Activated CD4-positive, alpha-beta T cell treated with anti-CD3 and anti-CD28 coated beads, Interleukin-2, amount 10 ng/mL, durations not matched to agents 7 days and 5 days (primary cell): Measurements from ENCODE around the gene C1orf141. TPM values are rescaled to one million over a fixed set of nuclear protein-coding genes. Genes with fewer than 3 reads are reported as not detected.

Experiments
- CTCF ChIA-PET: fragments of 350-600 bp; sonication (Branson Sonifier 250); formaldehyde crosslinking; loops from one replicate; lab custom pipeline; 2021; ENCODE audit warnings: antibody characterized with exemption; lab: Charles Lee
- POLR2A ChIA-PET: fragments of 350-600 bp; sonication (Branson Sonifier 250); formaldehyde crosslinking; loops from one replicate; lab custom pipeline; 2021; ENCODE audit warnings: antibody characterized with exemption; lab: Charles Lee
- DNase-seq: peaks from one replicate; pipeline ENCODE4 v3.0.0-alpha.2; 2020
- H3K27ac Mint-ChIP-seq: one replicate; pipeline ENCODE4 v1.8.0; 2021; ENCODE audit warnings: mild to moderate bottlenecking, moderate library complexity, mixed read lengths
- H3K27me3 Mint-ChIP-seq: one replicate; pipeline ENCODE4 v1.8.0; 2021; ENCODE audit warnings: mixed read lengths
- H3K36me3 Mint-ChIP-seq: one replicate; pipeline ENCODE4 v1.8.0; 2021; ENCODE audit warnings: low read depth, mixed read lengths
- H3K4me1 Mint-ChIP-seq: one replicate; pipeline ENCODE4 v1.8.0; 2021; ENCODE audit warnings: mixed read lengths
- H3K4me3 Mint-ChIP-seq: one replicate; pipeline ENCODE4 v1.8.0; 2021; ENCODE audit warnings: mild to moderate bottlenecking, moderate library complexity, mixed read lengths
- H3K9me3 Mint-ChIP-seq: one replicate; pipeline ENCODE4 v1.8.0; 2021; ENCODE audit warnings: mixed read lengths
- total RNA-seq, 2 experiments: library from RNA; stranded (reverse); gene quantifications; one replicate each; pipeline ENCODE4 v1.2.3, GENCODE V29; 2021

C1orf141 gene
- not detected for total RNA-seq

DNA sequence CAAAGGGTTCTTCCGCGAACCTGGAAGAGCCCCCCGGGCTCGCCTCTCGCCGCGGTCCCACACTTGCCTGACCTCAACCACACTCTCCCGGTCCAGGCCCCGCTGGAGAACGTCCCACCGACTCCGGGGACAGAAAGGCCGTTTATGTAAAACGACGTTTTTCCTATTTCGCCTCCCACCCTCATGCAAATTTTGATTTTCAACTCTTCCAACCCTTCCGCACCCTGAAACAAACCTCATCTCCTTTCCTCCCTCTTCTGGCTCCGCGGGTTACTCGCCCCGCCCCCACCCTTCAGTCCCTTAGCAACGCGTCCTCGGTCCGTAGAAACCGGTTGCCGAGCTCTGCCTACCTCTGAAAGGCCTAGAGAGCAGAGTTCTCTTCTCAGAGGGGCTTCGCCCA is at the start of gene C1orf141:
C1orf141 (minus strand) TSS at position 276 of the 400 bp plus-strand sequence. CDS start 7,730 bp downstream, outside the sequence.
- Mint-ChIP-seq H3K27ac (peak within 1 kb of the TSS; percentile 4), H3K9me3 (no peaks in the 10 kb centered on the region), H3K27me3 (peaks cover 3% of the 10 kb centered on the region), H3K36me3 (no peaks in the 10 kb centered on the region), H3K4me3 (peak within 1 kb of the TSS; percentile 47), H3K4me1 (peaks cover 12% of the 10 kb centered on the region)
- peak; percentile 28 for DNase-seq
- CTCF ChIA-PET: interaction anchor here (1.0 to 1.5 kb wide), 2 partner anchors 77 to 79 kb away, joined by 4 to 5 read pairs; no protein-coding TSS in a partner anchor
- POLR2A ChIA-PET: no interaction called here

DNA sequence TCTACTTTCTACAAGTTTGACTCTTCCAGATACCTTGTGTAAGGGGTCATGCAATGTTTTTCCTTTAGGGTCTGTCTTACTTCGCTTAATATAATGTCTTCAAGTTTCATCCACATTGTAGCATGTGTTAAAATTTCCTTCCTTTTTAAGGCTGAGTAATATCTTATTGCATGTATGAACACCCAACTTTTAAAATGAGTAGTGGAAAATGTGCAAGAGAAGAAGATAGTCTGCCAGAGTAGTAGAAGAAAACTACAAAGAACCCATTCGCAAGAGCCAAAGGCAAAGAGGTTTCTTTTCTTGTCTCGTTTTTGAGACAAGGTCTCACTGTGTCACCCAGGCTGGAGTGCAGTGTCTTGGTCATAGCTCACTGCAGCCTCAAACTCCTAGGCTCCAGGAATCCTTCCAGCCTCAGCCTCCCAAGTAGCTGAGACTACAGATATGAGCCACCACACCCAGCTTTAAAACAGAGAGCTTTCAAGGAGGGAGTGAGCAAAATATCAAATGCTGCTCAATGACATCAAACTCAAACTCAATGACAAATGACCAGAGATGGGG is 40.8 kb upstream of the C1orf141 start:
- CTCF ChIA-PET: interaction anchor here (1.2 kb wide), 1 partner anchor 11 kb away, joined by 4 read pairs; no protein-coding TSS in a partner anchor
- DNase-seq: no peak
- POLR2A ChIA-PET: no interaction called here
- peaks cover 8% of the 10 kb centered on the region for H3K27me3 Mint-ChIP-seq
- H3K4me3 Mint-ChIP-seq: no peak overlapping the region
- peaks cover 10% of the 10 kb centered on the region for H3K9me3 Mint-ChIP-seq
- peaks cover 46% of the 10 kb centered on the region for H3K4me1 Mint-ChIP-seq
- peaks cover 13% of the 10 kb centered on the region for H3K36me3 Mint-ChIP-seq
- H3K27ac Mint-ChIP-seq: no peak overlapping the region

DNA sequence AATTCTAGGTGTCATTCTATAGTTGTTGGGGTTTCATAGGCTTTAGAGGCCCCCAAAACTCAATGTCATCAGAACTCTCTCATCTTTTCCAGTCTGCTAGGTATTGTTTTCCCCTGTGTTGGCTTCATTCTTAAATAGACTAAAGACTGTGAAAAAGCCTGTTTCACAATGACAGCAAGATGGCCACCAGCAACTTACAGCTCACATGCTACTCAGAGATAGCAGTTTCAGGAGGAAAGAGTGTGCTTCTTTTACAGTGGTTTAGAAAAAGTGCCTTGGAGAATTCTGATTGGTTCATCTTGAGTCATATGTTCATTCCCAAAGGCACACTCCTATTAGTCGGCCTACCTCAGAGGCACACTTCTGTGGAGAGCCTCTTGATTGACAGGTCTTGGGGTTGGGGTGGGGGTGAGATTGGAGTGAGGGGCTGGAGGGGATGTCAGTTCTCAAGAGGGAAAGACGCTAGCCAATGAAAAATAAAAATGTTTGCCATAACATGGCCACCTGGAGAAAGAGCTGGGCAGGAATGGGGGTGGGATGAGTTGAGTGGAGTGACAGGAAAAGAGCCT is 40.0 kb upstream of the C1orf141 start:
- H3K9me3 Mint-ChIP-seq: peaks cover 10% of the 10 kb centered on the region
- peaks cover 12% of the 10 kb centered on the region for H3K36me3 Mint-ChIP-seq
- H3K27me3 Mint-ChIP-seq: peaks cover 6% of the 10 kb centered on the region
- no peak overlapping the region for H3K27ac Mint-ChIP-seq
- no peak for DNase-seq
- ChIA-PET CTCF (interaction anchor here (0.7 to 1.2 kb wide), 2 partner anchors 10 to 26 kb away, joined by 3 to 4 read pairs; no protein-coding TSS in a partner anchor), POLR2A (no interaction called here)
- peaks cover 51% of the 10 kb centered on the region for H3K4me1 Mint-ChIP-seq
- no peak overlapping the region for H3K4me3 Mint-ChIP-seq

DNA sequence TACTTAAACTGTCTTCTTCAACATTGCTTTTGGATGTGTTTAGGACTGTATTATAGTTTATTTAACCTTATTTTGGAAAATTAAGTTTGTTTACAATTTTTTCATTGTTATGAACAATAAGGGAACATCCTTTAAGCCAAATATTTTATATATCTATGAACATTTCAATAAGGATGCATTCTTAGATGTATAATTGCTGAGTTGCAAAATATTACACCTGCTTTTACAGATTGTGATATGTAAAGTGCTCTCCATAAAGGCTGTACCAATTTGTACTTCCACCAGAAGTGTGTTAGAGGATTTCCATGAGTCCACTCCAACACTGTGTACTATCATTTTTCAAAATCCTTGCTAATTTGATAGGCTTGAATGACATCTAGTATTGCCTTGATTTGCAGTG is 39.2 kb upstream of the C1orf141 start:
- peaks cover 55% of the 10 kb centered on the region for H3K4me1 Mint-ChIP-seq
- POLR2A ChIA-PET: no interaction called here
- no peak overlapping the region for H3K27ac Mint-ChIP-seq
- DNase-seq: no peak
- peaks cover 10% of the 10 kb centered on the region for H3K9me3 Mint-ChIP-seq
- CTCF ChIA-PET: no interaction called here
- peaks cover 8% of the 10 kb centered on the region for H3K36me3 Mint-ChIP-seq
- H3K4me3 Mint-ChIP-seq: no peak overlapping the region
- peaks cover 2% of the 10 kb centered on the region for H3K27me3 Mint-ChIP-seq

DNA sequence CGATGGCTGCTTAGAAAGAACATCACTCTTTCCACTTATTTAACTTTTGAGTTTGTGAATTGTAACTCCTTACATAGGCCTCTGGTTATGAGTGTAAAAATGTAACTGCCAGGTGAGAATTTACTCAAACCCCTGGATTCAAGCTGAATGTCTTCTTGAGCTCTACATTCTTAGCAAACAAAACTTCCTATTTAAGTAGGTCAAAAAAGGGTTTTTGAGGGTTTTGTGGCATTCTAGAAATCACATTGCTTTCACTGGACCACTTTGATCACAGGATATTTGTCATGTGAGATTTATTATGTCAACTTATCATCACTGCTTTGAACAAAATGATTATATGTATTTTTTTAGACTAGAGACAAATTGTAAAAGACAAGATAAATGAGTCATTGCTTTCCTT is 37.2 kb upstream of the C1orf141 start:
- POLR2A ChIA-PET: interaction anchor here (0.7 to 0.9 kb wide), 2 partner anchors 41 to 57 kb away, joined by 3 read pairs; no protein-coding TSS in a partner anchor
- peaks cover 4% of the 10 kb centered on the region for H3K27me3 Mint-ChIP-seq
- H3K4me1 Mint-ChIP-seq: peaks cover 55% of the 10 kb centered on the region
- peak overlapping the region; percentile 20 for H3K4me3 Mint-ChIP-seq
- no peak for DNase-seq
- H3K36me3 Mint-ChIP-seq: peaks cover 8% of the 10 kb centered on the region
- CTCF ChIA-PET: interaction anchor here (0.9 to 2.9 kb wide), 5 partner anchors 10 to 41 kb away, joined by 3 to 17 read pairs (median 3); no protein-coding TSS in a partner anchor
- peak overlapping the region; percentile 80 for H3K27ac Mint-ChIP-seq
- H3K9me3 Mint-ChIP-seq: peaks cover 7% of the 10 kb centered on the region

DNA sequence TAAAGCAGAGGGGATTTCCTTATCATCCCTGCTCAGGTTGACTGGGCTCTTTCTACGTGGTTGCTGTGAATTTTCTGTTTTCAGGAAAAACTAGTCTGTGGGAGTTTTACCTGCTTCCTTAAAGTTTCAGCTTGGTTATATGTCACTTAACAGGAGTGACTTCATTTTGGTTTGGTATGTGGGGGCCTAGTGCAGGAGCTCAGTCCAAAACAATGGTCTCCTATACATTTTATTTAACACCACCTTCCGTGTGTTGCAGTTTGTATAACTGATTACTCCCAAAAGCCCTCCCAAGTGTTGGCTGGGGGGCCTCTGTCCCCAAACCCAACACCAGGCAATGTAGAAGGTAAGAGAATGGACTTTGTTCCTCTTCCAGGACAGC is 36.8 kb upstream of the C1orf141 start:
- DNase-seq: no peak

DNA sequence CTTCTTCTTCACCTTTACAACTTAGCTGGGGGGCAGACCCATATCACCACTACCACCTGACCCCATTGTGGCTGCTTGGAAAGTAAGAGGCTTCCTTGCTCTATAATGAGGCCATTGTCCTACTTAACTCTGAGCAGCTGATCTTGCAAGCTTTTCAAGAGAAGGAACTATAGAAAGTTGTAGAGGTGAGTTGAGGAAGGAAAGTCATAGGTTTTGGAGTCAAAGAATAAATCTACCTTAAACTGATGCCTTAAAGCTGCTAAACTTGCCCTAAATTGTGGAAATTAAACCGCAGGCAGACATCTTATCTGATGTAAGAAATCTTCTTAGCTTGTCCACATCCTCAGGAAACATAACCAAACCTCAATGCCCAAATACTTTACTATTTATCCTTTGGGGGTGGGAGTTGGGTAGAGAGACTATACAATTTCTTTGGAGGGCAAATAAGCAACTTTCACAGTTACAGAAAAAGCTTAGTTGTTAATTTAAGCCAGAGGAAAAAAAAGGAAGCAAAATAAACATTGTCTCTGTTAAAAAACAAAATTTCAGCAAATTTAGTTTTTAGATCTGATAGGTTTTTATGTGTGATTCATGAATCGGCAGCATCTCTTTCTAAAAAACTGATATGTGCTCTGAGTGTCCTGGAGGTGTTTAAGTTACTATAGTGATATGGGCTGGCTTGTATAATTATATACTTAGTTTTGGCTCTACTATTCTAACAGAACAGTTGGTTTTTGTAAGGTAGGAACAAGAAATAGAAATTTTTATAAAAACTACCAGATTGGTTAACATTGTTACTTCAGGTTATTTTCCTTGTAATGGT is 36.2 kb upstream of the C1orf141 start:
- peak; percentile 53 for DNase-seq
- Mint-ChIP-seq H3K36me3 (peaks cover 5% of the 10 kb centered on the region), H3K27me3 (peaks cover 6% of the 10 kb centered on the region), H3K9me3 (peaks cover 7% of the 10 kb centered on the region), H3K4me3 (peak overlapping the region; percentile 29), H3K27ac (peak overlapping the region; percentile 80), H3K4me1 (peaks cover 59% of the 10 kb centered on the region)
- ChIA-PET POLR2A (no interaction called here), CTCF (interaction anchor here (0.9 to 2.9 kb wide), 5 partner anchors 9 to 326 kb away, joined by 3 to 17 read pairs (median 3); no protein-coding TSS in a partner anchor)

More for the DNA sequence above, 36.8 kb upstream of the C1orf141 start:
- ChIA-PET POLR2A (interaction anchor here (0.7 kb wide), 1 partner anchor 57 kb away, joined by 3 read pairs; no protein-coding TSS in a partner anchor), CTCF (interaction anchor here (0.9 to 2.9 kb wide), 6 partner anchors 10 to 326 kb away, joined by 3 to 17 read pairs (median 3); no protein-coding TSS in a partner anchor)
- Mint-ChIP-seq H3K36me3 (peaks cover 8% of the 10 kb centered on the region), H3K27me3 (peaks cover 4% of the 10 kb centered on the region), H3K4me3 (peak overlapping the region; percentile 20), H3K27ac (peak overlapping the region; percentile 80), H3K4me1 (peaks cover 55% of the 10 kb centered on the region), H3K9me3 (peaks cover 7% of the 10 kb centered on the region)

DNA sequence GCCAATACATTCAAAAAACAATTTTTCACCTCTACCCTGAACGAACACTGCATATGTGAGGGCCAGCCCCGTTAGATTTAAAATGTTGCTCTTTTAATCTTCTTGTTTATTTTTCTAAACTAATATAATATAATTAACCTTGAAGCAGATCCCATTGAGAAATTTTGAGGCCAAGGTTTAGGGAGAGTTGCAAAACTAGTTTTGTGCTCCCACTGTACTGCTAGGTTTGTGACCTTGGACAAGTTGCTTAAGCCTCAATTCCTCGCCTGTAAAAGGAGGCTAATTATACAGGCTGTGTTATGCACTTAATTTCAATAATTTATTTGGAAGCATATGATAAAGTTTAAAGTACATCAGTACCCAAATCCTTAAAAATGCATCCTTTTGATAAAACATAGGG is 35.2 kb upstream of the C1orf141 start:
- Mint-ChIP-seq H3K4me1 (peaks cover 55% of the 10 kb centered on the region), H3K4me3 (no peak overlapping the region), H3K9me3 (peaks cover 7% of the 10 kb centered on the region), H3K36me3 (peaks cover 8% of the 10 kb centered on the region), H3K27ac (no peak overlapping the region), H3K27me3 (peaks cover 4% of the 10 kb centered on the region)
- ChIA-PET POLR2A (no interaction called here), CTCF (interaction anchor here (1.6 to 2.9 kb wide), 2 partner anchors 20 to 43 kb away, joined by 6 to 17 read pairs; no protein-coding TSS in a partner anchor)
- DNase-seq: no peak

DNA sequence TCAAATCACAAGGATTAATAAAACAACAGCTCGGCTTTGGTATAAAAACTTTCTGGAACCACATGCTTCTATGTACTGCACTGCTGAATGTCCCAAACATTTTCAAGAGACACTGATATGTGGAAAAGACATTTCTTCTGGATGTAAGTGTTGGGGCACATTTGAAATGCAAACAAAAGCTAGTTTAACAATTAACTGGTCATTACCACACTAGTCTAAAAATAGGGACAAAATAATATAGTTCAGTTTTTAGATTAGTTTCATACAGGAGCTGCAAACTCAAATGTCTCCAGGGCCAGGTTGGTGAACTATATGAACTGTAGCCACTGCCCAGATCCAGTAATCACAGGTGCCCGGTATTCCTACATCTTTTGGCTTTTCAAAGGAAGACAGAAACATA is 34.7 kb upstream of the C1orf141 start:
- peaks cover 52% of the 10 kb centered on the region for H3K4me1 Mint-ChIP-seq
- CTCF ChIA-PET: interaction anchor here (0.6 to 2.8 kb wide), 4 partner anchors 20 to 115 kb away, joined by 3 to 17 read pairs (median 5); no protein-coding TSS in a partner anchor
- no peak overlapping the region for H3K27ac Mint-ChIP-seq

DNA sequence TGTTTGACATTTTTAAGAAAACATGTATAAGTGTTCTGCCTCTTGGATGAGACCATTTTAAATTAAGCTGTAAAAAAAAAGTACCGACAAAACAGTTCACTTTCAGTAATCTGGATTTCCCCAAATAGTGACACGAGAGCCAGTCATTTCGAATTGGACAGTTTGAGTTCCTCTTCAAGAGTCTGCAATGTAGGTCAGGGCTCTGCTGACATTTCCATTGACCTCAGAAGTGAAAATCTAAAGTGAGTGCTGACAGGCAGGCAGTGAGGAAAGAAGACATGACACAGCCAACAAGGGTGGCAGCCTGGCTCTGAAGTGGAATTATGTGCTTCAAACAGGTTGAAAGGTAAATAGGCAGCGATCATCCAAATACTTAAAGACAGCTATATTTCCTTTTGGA is 31.4 kb upstream of the C1orf141 start, which contains the start of gene IL23R:
IL23R (plus strand) TSS at position 259 of the 400 bp plus-strand sequence. CDS start 1,667 bp downstream, outside the sequence.
- peaks cover 4% of the 10 kb centered on the region for H3K27me3 Mint-ChIP-seq
- peaks cover 7% of the 10 kb centered on the region for H3K9me3 Mint-ChIP-seq
- DNase-seq: no peak
- H3K36me3 Mint-ChIP-seq: peaks cover 5% of the 10 kb centered on the region
- CTCF ChIA-PET: interaction anchor here (0.6 to 0.7 kb wide), 3 partner anchors 13 to 39 kb away, joined by 3 read pairs; no protein-coding TSS in a partner anchor
- H3K27ac Mint-ChIP-seq: peak within 1 kb of the TSS; percentile 33
- POLR2A ChIA-PET: no interaction called here
- peaks cover 44% of the 10 kb centered on the region for H3K4me1 Mint-ChIP-seq
- H3K4me3 Mint-ChIP-seq: peak within 1 kb of the TSS; percentile 18

More for the DNA sequence above, 34.7 kb upstream of the C1orf141 start:
- DNase-seq: no peak
- Mint-ChIP-seq H3K27me3 (peaks cover 4% of the 10 kb centered on the region), H3K36me3 (peaks cover 5% of the 10 kb centered on the region), H3K9me3 (peaks cover 9% of the 10 kb centered on the region), H3K4me3 (no peak overlapping the region)
- POLR2A ChIA-PET: no interaction called here

DNA sequence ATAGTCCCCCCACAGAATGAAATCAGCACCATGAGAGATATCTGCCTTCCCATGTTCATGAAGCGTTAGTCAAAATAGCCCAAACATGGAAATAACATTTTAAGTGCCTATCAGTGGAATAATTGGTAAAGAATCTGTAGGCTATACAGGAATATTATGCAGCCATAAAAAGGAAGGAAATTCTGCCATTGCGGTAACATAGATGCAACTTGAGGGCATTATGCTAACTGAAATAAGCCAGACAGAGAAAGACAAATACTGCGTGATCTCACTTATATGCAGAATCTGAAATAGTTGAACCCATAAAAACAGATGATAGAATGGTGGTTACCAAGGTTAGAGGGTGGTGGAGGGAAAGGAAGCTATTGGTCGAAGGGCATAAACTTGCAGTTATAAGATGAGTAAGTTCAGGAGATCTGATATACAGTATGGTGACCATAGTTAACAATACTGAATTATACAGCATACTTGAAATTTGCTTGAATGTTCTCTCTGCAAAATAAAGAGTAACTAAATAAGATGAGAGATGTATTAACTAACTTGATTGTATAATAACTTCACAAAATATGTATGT is 30.8 kb upstream of the C1orf141 start:
- ChIA-PET CTCF (interaction anchor here (0.6 to 1.7 kb wide), 2 partner anchors 9 to 12 kb away, joined by 3 to 4 read pairs; no protein-coding TSS in a partner anchor), POLR2A (no interaction called here)
- no peak overlapping the region for H3K4me3 Mint-ChIP-seq
- no peak overlapping the region for H3K27ac Mint-ChIP-seq
- peaks cover 38% of the 10 kb centered on the region for H3K4me1 Mint-ChIP-seq
- H3K27me3 Mint-ChIP-seq: peaks cover 4% of the 10 kb centered on the region
- peaks cover 7% of the 10 kb centered on the region for H3K9me3 Mint-ChIP-seq
- H3K36me3 Mint-ChIP-seq: peaks cover 5% of the 10 kb centered on the region
- no peak for DNase-seq

DNA sequence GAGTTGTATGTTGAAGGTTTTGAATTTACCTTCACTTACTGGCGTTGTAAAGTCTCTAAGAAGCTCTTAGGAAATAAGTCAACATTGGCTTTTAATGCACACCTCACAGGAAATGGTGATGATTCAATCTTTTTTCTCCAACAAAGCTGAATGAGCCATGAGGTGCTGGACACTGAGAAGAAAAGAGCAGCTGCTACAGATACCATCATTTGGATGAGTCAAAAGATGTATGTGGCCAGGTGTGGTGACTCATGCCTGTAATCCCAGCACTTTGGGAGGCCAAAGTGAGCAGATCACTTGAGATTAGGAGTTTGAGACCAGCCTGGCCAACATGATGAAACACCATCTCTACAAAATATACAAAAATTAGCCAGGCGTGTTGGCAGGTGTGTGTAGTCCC is 28.2 kb upstream of the C1orf141 start:
- POLR2A ChIA-PET: no interaction called here
- Mint-ChIP-seq H3K27me3 (peaks cover 4% of the 10 kb centered on the region), H3K36me3 (peaks cover 5% of the 10 kb centered on the region), H3K27ac (peak overlapping the region; percentile 68), H3K9me3 (peaks cover 7% of the 10 kb centered on the region), H3K4me3 (no peak overlapping the region), H3K4me1 (peaks cover 30% of the 10 kb centered on the region)
- peak; percentile 28 for DNase-seq
- CTCF ChIA-PET: interaction anchor here (0.6 to 3.0 kb wide), 10 partner anchors 10 to 338 kb away, joined by 3 to 16 read pairs (median 4); no protein-coding TSS in a partner anchor
